HepG2 (cell line): ENCODE data around the gene DHH. TPM values are rescaled to one million over a fixed set of nuclear protein-coding genes. Genes with fewer than 3 reads are reported as not detected.

Experiments used
- EED ChIP-seq: sonication (generic); formaldehyde crosslinking; IDR thresholded peaks from 2 replicates; pipeline ENCODE4 v1.5.0; 2020; ENCODE audit warnings: mild to moderate bottlenecking, missing genetic modification reagents
- ELF3 ChIP-seq: IDR thresholded peaks from 2 replicates; pipeline ENCODE4 v1.6.1; 2016; ENCODE audit warnings: missing genetic modification reagents, missing compliant biosample characterization
- ETV5 ChIP-seq: IDR thresholded peaks from 2 replicates; pipeline ENCODE4 v1.6.1; 2018; ENCODE audit warnings: missing biosample characterization, missing genetic modification reagents, inconsistent platforms, borderline replicate concordance
- KAT8 ChIP-seq: IDR thresholded peaks from 2 replicates; pipeline ENCODE4 v1.6.1; 2016; ENCODE audit warnings: missing genetic modification reagents, missing compliant biosample characterization
- MAFG ChIP-seq: sonication (generic); formaldehyde crosslinking; IDR thresholded peaks from 2 replicates; pipeline ENCODE4 v1.5.1; 2020; ENCODE audit warnings: mild to moderate bottlenecking, missing genetic modification reagents
- NFE2 ChIP-seq: sonication (generic); formaldehyde crosslinking; IDR thresholded peaks from 2 replicates; pipeline ENCODE4 v1.4.0; 2020; ENCODE audit warnings: missing genetic modification reagents
- PCBP1 ChIP-seq: fragments of 200-400 bp; formaldehyde crosslinking; IDR thresholded peaks from 2 replicates; pipeline ENCODE4 v1.6.1; 2017; ENCODE audit warnings: mild to moderate bottlenecking, low read depth, low read length, borderline replicate concordance
- PHF20 ChIP-seq: sonication (generic); formaldehyde crosslinking; IDR thresholded peaks from 2 replicates; pipeline ENCODE4 v1.5.0; 2020; ENCODE audit warnings: mild to moderate bottlenecking, missing genetic modification reagents
- PHF8 ChIP-seq: sonication (generic); formaldehyde crosslinking; IDR thresholded peaks from 2 replicates; pipeline ENCODE4 v1.5.0; 2020; ENCODE audit warnings: missing genetic modification reagents
- RAD51 ChIP-seq: fragments of 450-650 bp; IDR thresholded peaks from 2 replicates; pipeline ENCODE4 v1.6.1; 2016; ENCODE audit warnings: borderline replicate concordance
- RBAK ChIP-seq: sonication (generic); formaldehyde crosslinking; IDR thresholded peaks from 2 replicates; pipeline ENCODE4 v1.5.1; 2020; ENCODE audit warnings: mild to moderate bottlenecking, missing genetic modification reagents
- TCF7 ChIP-seq: sonication (generic); IDR thresholded peaks from 2 replicates; pipeline ENCODE4 v1.6.1; 2016; ENCODE audit warnings: antibody characterized with exemption, low read depth
- XRCC5 ChIP-seq: fragments of 200-400 bp; formaldehyde crosslinking; optimal IDR thresholded peaks from 2 replicates; pipeline ENCODE3; 2017; ENCODE audit warnings: mild to moderate bottlenecking, low read length
- ZBTB39 ChIP-seq: sonication (generic); formaldehyde crosslinking; IDR thresholded peaks from 2 replicates; pipeline ENCODE4 v1.5.0; 2020; ENCODE audit warnings: missing genetic modification reagents
- ZFX ChIP-seq: sonication (generic); formaldehyde crosslinking; IDR thresholded peaks from 2 replicates; pipeline ENCODE4 v1.4.0; 2020; ENCODE audit warnings: mild to moderate bottlenecking, low read depth, missing genetic modification reagents, moderate library complexity
- ZFY ChIP-seq: sonication (generic); formaldehyde crosslinking; IDR thresholded peaks from 2 replicates; pipeline ENCODE4 v1.4.0; 2020; ENCODE audit warnings: missing genetic modification reagents
- ZNF225 ChIP-seq: sonication (generic); formaldehyde crosslinking; IDR thresholded peaks from 2 replicates; pipeline ENCODE4 v1.4.0; 2020; ENCODE audit warnings: mild to moderate bottlenecking, missing genetic modification reagents
- ZNF3 ChIP-seq: IDR thresholded peaks from 2 replicates; pipeline ENCODE4 v1.7.0; 2017; ENCODE audit warnings: inconsistent platforms
- ZNF354B ChIP-seq: sonication (generic); formaldehyde crosslinking; IDR thresholded peaks from 2 replicates; pipeline ENCODE4 v1.8.0; 2022; ENCODE audit warnings: mild to moderate bottlenecking, missing genetic modification reagents
- ZNF383 ChIP-seq: sonication (generic); formaldehyde crosslinking; IDR thresholded peaks from 2 replicates; pipeline ENCODE4 v1.4.0; 2020; ENCODE audit warnings: missing genetic modification reagents, mild to moderate bottlenecking, borderline replicate concordance
- ZNF484 ChIP-seq: sonication (generic); formaldehyde crosslinking; IDR thresholded peaks from 2 replicates; pipeline ENCODE4 v1.5.1; 2020; ENCODE audit warnings: mild to moderate bottlenecking, low read depth, missing genetic modification reagents, borderline replicate concordance
- ZNF556 ChIP-seq: sonication (generic); formaldehyde crosslinking; IDR thresholded peaks from 2 replicates; pipeline ENCODE4 v1.4.0; 2020; ENCODE audit warnings: mild to moderate bottlenecking, missing genetic modification reagents, borderline replicate concordance
- ZNF598 ChIP-seq: sonication (generic); formaldehyde crosslinking; IDR thresholded peaks from 2 replicates; pipeline ENCODE4 v1.5.1; 2020; ENCODE audit warnings: mild to moderate bottlenecking, missing genetic modification reagents, borderline replicate concordance
- ZNF816 ChIP-seq: sonication (generic); formaldehyde crosslinking; IDR thresholded peaks from 2 replicates; pipeline ENCODE4 v1.8.0; 2022; ENCODE audit warnings: missing genetic modification reagents, mild to moderate bottlenecking, borderline replicate concordance
- polyA plus RNA-seq, 8 experiments: library from polyadenylated mRNA; depleted of rRNA in 3 of 8; stranded (reverse) in 7 of 8; unstranded in 1 of 8; fragments of >200 nt; fragmentation: Illumina TruSeq in 4 of 8; extraction: Trizol in 4 of 8; gene quantifications; 2 replicates each; pipeline versions ENCODE4 v1.2.1 to v1.2.3, GENCODE V29; 2011 to 2016; ENCODE audit warnings: low read depth in 4 of 8, missing spikeins in 1 of 8, mixed read lengths in 1 of 8; ENCODE audit not compliant: insufficient read depth in 1 of 8
- total RNA-seq, 5 experiments: library from RNA; depleted of rRNA; stranded (reverse); fragments of >200 nt; fragmentation: Illumina TruSeq; extraction: Trizol; gene quantifications; 2 replicates each; pipeline ENCODE4 v1.2.3, GENCODE V29; 2016; ENCODE audit warnings: low read depth in 1 of 5
- TF ChIP-seq, protein P1 (sequence below): sonication (generic); formaldehyde crosslinking; IDR thresholded peaks from 2 replicates; pipeline ENCODE4 v1.9.0; 2022; ENCODE audit warnings: missing genetic modification reagents, mild to moderate bottlenecking, borderline replicate concordance
- TF ChIP-seq, protein P2 (sequence below): sonication (generic); formaldehyde crosslinking; IDR thresholded peaks from 2 replicates; pipeline ENCODE4 v1.4.0; 2020; ENCODE audit warnings: mild to moderate bottlenecking, missing genetic modification reagents

The DHH gene
- total and polyA plus RNA-seq, 2 of the 13 experiments (the other 11 are each of a cell fraction or from before 2014, with no cell fraction given), result not detected

- TF ChIP-seq, protein P1, sequence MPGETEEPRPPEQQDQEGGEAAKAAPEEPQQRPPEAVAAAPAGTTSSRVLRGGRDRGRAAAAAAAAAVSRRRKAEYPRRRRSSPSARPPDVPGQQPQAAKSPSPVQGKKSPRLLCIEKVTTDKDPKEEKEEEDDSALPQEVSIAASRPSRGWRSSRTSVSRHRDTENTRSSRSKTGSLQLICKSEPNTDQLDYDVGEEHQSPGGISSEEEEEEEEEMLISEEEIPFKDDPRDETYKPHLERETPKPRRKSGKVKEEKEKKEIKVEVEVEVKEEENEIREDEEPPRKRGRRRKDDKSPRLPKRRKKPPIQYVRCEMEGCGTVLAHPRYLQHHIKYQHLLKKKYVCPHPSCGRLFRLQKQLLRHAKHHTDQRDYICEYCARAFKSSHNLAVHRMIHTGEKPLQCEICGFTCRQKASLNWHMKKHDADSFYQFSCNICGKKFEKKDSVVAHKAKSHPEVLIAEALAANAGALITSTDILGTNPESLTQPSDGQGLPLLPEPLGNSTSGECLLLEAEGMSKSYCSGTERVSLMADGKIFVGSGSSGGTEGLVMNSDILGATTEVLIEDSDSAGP (CRISPR knock-in tag), result peak; percentile 22; the same call in 1 of the 2 replicates
- TF ChIP-seq ZNF225 (CRISPR knock-in tag) (0 out of 2 replicates have a peak, but pooled peaks have one; percentile 52), ETV5 (CRISPR knock-in tag) (peak; percentile 41; the same call in 1 of the 2 replicates), ZNF383 (CRISPR knock-in tag) (no peak), MAFG (CRISPR knock-in tag) (no peak), TCF7 (no peak), ZFY (CRISPR knock-in tag) (peak; percentile 29; the same call in 1 of the 2 replicates), RAD51 (no peak), ZNF816 (CRISPR knock-in tag) (no peak), ZNF484 (CRISPR knock-in tag) (no peak), ZBTB39 (CRISPR knock-in tag) (no peak), PCBP1 (no peak), PHF8 (CRISPR knock-in tag) (0 out of 2 replicates have a peak, but pooled peaks have one; percentile 29), ZNF354B (CRISPR knock-in tag) (no peak), ZNF556 (no peak), PHF20 (CRISPR knock-in tag) (no peak), ZNF3 (CRISPR knock-in tag) (no peak), ZFX (CRISPR knock-in tag) (peak; percentile 51; the same call in 1 of the 2 replicates), NFE2 (CRISPR knock-in tag) (no peak), XRCC5 (peak; percentile 82), ZNF598 (CRISPR knock-in tag) (no peak), RBAK (CRISPR knock-in tag) (no peak), EED (CRISPR knock-in tag) (no peak), ELF3 (CRISPR knock-in tag) (0 out of 2 replicates have a peak, but pooled peaks have one; percentile 19), KAT8 (CRISPR knock-in tag) (0 out of 2 replicates have a peak, but pooled peaks have one; percentile 23)
- TF ChIP-seq, protein P2, sequence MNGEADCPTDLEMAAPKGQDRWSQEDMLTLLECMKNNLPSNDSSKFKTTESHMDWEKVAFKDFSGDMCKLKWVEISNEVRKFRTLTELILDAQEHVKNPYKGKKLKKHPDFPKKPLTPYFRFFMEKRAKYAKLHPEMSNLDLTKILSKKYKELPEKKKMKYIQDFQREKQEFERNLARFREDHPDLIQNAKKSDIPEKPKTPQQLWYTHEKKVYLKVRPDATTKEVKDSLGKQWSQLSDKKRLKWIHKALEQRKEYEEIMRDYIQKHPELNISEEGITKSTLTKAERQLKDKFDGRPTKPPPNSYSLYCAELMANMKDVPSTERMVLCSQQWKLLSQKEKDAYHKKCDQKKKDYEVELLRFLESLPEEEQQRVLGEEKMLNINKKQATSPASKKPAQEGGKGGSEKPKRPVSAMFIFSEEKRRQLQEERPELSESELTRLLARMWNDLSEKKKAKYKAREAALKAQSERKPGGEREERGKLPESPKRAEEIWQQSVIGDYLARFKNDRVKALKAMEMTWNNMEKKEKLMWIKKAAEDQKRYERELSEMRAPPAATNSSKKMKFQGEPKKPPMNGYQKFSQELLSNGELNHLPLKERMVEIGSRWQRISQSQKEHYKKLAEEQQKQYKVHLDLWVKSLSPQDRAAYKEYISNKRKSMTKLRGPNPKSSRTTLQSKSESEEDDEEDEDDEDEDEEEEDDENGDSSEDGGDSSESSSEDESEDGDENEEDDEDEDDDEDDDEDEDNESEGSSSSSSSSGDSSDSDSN, result peak; percentile 59
Observed at GRCh38 chr12:49088150-49088931, 6.3 kb downstream of the DHH start (continued).
